Ovary (tissue), 9 donors: Measurements from ENCODE around the gene SYT17. TPM values are rescaled to one million over a fixed set of nuclear protein-coding genes. Genes with fewer than 3 reads are reported as not detected.

Experiments used
- DNase-seq, 5 donors: peaks; one replicate each; pipeline ENCODE4 v3.0.0-alpha.2; 2019 to 2020
- H3K27ac ChIP-seq, 2 donors: fragments of 200-600 bp; one replicate each; pipeline versions ENCODE4 v1.5.1 to v1.8.0; 2019 to 2022
- H3K27me3 ChIP-seq: fragments of 200-600 bp; one replicate; pipeline ENCODE4 v1.8.0; 2022
- H3K36me3 ChIP-seq: fragments of 200-600 bp; sonication (generic); one replicate; pipeline ENCODE4 v1.5.1; 2019
- H3K4me1 ChIP-seq: one replicate; pipeline ENCODE4 v1.8.1; 2013; ENCODE audit warnings: mild to moderate bottlenecking, moderate library complexity; ENCODE audit not compliant: insufficient read depth
- H3K4me3 ChIP-seq: fragments of 200-600 bp; sonication (generic); one replicate; pipeline ENCODE4 v1.5.1; 2017
- H3K9me3 ChIP-seq, 2 donors: fragments of 200-600 bp in 1 of 2; sonication (generic) in 1 of 2; one replicate each; pipeline versions ENCODE4 v1.5.1 to v1.8.1; 2013 to 2019; ENCODE audit warnings: mild to moderate bottlenecking in 1 of 2, moderate library complexity in 1 of 2
- CTCF ChIP-seq, 3 donors: fragments of 450-650 bp in 2 of 3; fragments of 200-600 bp in 1 of 3; IDR thresholded peaks; one replicate each; pipeline versions ENCODE4 v1.5.1 to v1.8.0; 2016 to 2022; ENCODE audit warnings: antibody characterized with exemption in 3 of 3, mild to moderate bottlenecking in 1 of 3
- EP300 ChIP-seq: sonication (generic); formaldehyde crosslinking; IDR thresholded peaks from one replicate; pipeline ENCODE4 v1.6.1; 2017; ENCODE audit warnings: antibody characterized with exemption
- POLR2A ChIP-seq: fragments of 450-650 bp; IDR thresholded peaks from one replicate; pipeline ENCODE4 v1.6.1; 2017; ENCODE audit warnings: antibody characterized with exemption, mild to moderate bottlenecking, moderate library complexity
- WGBS, 3 donors: extraction: QIAGEN DNeasy Blood & Tissue Kit in 1 of 3; methylation state at CpG; one replicate each; pipeline versions ENCODE4 v1.1.5 to v1.1.7; 2013 to 2017; 5-methylcytosine and 5-hydroxymethylcytosine counted together
- intact Hi-C, 4 donors: fragments of 100-400 bp; cut with DNase I; formaldehyde crosslinking; loops; one replicate each; pipeline versions ENCODE4 v1.11.0 to v1.15.1; 2022 to 2023
- polyA plus RNA-seq, 2 donors: library from polyadenylated mRNA; stranded (reverse); fragments of 200-250 nt in 1 of 2; fragments of 350-450 nt in 1 of 2; fragmentation: Illumina TruSeq in 1 of 2; extraction: RNeasy Lipid Tissue Mini Kit (QIAGEN cat#74804) in 1 of 2; gene quantifications; one replicate each; pipeline ENCODE4 v1.2.3, GENCODE V29; 2013 to 2014
- total RNA-seq, 7 donors: library from RNA; depleted of rRNA in 2 of 7; stranded (reverse); fragments of >200 nt in 2 of 7; fragmentation: NEBNext Ultra II Directional in 3 of 7; extraction: Animal tissue kit (Norgen Biotek cat#: 25700) in 3 of 7; gene quantifications; one replicate each; pipeline versions ENCODE4 v1.1.0 to v1.2.4, GENCODE V29; 2016 to 2023
- donor health status: DM: no; HTN: no; CAD: no; lungs with moderate emphysema.
- donor health status: DM: no; HTN: no; CAD: no.
- donor health status: Bipolar disorder and iron deficiency.
- donor health status: DM: yes; HTN: yes; CAD: no.
- donor health status: DM: no; HTN: no; CAD: no.
- donor health status: DM: yes; HTN: yes; CAD: no.

The SYT17 gene
- total and polyA plus RNA-seq, 9 donors = 0.36 to 1.5 (median 0.82) TPM

DNA sequence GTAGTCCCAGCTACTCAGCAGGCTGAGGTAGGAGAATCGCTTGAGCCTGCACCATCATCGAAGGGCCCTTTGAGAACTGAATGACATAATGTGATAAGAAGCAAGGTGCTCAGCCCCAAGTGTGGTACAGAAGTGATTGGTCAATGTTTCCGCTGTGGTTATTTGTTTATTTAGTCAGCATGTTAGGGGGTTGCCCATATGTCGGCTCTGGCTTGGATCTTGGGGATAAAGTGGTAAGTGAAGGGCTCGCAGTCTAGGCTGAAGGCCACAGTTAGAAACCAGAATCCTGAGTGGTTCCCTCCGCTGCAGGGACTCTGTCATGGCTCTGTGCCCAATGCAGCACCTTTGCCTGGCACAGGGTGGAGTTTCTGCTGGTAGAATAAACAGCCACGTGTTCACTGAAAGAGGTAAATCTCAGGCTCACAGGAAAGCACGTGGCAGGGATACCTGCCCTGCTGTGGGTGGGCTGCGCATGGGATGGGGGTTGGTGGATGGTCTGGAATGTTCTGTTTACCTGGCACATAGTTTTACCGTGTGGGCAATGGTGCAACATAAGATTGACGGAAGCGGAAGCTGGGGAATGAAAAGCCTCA, 35.4 kb downstream of the SYT17 start:
- Histone ChIP-seq H3K36me3 (no peaks in the 10 kb centered on the region), H3K9me3 (no peaks in the 10 kb centered on the region), H3K27me3 (no peaks in the 10 kb centered on the region), H3K4me3 (no peak overlapping the region), H3K27ac (no peak overlapping the region), H3K4me1 (no peaks in the 10 kb centered on the region)
- WGBS, 3 donors = 78 to 82% (median 80%) methylated on average over 12 of the region's 12 CpGs
- intact Hi-C loops = no loop called here
- DNase-seq = no peak
- TF ChIP-seq POLR2A = no peak
- TF ChIP-seq EP300 = no peak
- TF ChIP-seq CTCF (IDR thresholded peaks at IDR 0.05) = no peak

DNA sequence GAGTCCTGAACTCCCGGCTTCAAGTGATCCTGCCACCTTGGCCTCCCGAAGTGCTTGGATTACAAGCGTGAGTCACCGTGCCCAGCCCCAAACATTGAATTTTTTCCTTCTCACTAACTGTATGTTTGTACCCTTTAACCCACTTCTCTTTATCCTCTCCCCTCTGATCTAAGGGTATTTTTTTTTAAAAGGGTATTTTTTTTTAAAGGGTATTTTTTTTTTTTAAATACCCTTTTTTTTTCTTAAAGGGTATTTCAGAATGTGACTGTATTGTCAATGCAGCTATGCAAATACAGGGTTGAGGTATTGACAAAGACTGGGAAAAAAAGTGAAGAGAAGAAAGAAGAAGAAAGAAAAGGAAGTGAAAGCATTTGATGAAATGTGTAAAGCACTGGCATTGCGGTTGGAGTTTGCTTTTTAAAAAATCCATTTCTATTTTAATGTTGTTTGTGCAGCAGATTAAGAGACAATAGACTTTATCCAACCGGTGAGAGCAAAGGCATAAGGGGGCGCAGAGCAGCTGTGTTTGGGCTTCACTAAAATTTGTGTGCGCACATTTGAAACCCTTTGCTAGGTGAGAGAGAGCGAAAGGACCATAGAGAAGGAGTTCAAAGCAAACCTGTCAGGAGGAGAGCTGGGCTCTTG, 42.4 kb downstream of the SYT17 start:
- Histone ChIP-seq H3K27ac (no peak overlapping the region), H3K36me3 (no peaks in the 10 kb centered on the region), H3K4me1 (no peaks in the 10 kb centered on the region), H3K9me3 (no peaks in the 10 kb centered on the region), H3K27me3 (no peaks in the 10 kb centered on the region), H3K4me3 (no peak overlapping the region)
- intact Hi-C loops = no loop called here
- WGBS, 3 donors = 50 to 67% (median 52%) methylated on average over 9 of the region's 9 CpGs
- no peak for DNase-seq
- no peak for TF ChIP-seq POLR2A
- TF ChIP-seq EP300 = no peak
- TF ChIP-seq CTCF (IDR thresholded peaks at IDR 0.05) = no peak

DNA sequence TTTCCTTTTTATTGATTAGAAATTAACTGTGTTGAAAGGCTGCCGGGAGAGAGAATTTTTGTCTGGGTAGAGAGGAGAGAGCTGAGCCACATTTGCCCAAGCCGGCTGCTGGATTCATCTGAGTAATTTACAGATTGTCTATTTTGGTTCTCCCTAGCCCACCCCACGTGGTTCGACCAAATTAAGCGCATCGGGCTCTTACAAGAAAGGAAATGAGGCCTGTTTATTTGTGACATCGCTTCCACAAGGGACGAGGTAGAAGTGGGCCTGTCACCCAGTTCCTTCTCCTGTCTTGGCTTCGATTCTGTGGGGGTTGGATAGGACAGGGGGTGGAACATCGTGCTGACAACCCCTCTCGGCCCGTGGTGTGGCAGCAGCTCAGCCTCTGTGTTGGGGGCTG, 42.9 kb downstream of the SYT17 start:
- TF ChIP-seq EP300 = no peak
- TF ChIP-seq CTCF (IDR thresholded peaks at IDR 0.05) = no peak
- no peak for TF ChIP-seq POLR2A
- WGBS, 3 donors = 74 to 81% (median 78%) methylated on average over 12 of the region's 12 CpGs
- H3K4me3 ChIP-seq = no peak overlapping the region
- no peaks in the 10 kb centered on the region for H3K9me3 ChIP-seq
- no peaks in the 10 kb centered on the region for H3K36me3 ChIP-seq
- H3K27ac ChIP-seq = no peak overlapping the region
- no peaks in the 10 kb centered on the region for H3K27me3 ChIP-seq
- no peak for DNase-seq
- no peaks in the 10 kb centered on the region for H3K4me1 ChIP-seq
- intact Hi-C loops = no loop called here

GRCh38 chr16:19212059-19212458, 44.0 kb downstream of the SYT17 start:
- 89 to 92% (median 91%) methylated on average over 5 of the region's 5 CpGs for WGBS, 3 donors
- H3K4me3 ChIP-seq = no peak overlapping the region
- no peaks in the 10 kb centered on the region for H3K36me3 ChIP-seq
- H3K4me1 ChIP-seq = no peaks in the 10 kb centered on the region
- H3K27ac ChIP-seq = no peak overlapping the region
- H3K27me3 ChIP-seq = no peaks in the 10 kb centered on the region
- H3K9me3 ChIP-seq = no peaks in the 10 kb centered on the region
- no peak for TF ChIP-seq EP300
- no peak for DNase-seq
- intact Hi-C loops = no loop called here

DNA sequence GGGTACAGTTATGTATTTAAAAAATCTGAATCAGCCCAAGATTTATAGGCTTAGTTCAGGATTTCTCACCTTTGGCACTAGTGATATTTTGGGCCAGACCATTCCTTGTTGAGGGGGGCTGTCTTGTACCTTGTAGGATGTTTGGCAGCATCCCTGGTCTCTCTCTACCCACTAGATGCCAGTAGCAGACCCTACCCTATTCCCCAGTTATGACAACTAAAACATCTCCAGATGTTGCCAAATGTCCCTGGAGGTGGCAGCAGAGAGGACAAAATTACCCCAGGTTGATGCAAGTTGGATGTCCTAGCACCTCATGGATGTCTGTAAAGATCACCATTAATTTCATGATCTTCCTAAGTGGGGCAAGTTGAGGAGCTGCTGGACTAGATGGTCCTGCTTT, 45.8 kb downstream of the SYT17 start:
- Histone ChIP-seq H3K27ac (no peak overlapping the region), H3K27me3 (no peaks in the 10 kb centered on the region), H3K4me3 (no peak overlapping the region), H3K4me1 (no peaks in the 10 kb centered on the region), H3K9me3 (no peaks in the 10 kb centered on the region), H3K36me3 (no peaks in the 10 kb centered on the region)
- TF ChIP-seq POLR2A (no peak), CTCF (IDR thresholded peaks at IDR 0.05) (no peak), EP300 (no peak)
- intact Hi-C loops = no loop called here
- no peak for DNase-seq
